Mammary epithelial cell (primary cell): ENCODE data around the gene YBX1.

Source experiments
- EZH2 ChIP-seq: IDR thresholded peaks from 2 replicates; pipeline ENCODE4 v1.6.1; 2012; ENCODE audit warnings: low read length, inconsistent platforms, borderline replicate concordance
- TF ChIP-seq, protein P1 (sequence below), 2 donors: IDR thresholded peaks in 1 of 2; conservative IDR thresholded peaks in 1 of 2; 2 replicates each; pipeline ENCODE4 v1.5.1; 2011 to 2012; ENCODE audit warnings: inconsistent platforms in 2 of 2, low read length in 2 of 2, mild to moderate bottlenecking in 2 of 2, control low read depth in 1 of 2, low read depth in 1 of 2; ENCODE audit not compliant: insufficient read depth in 1 of 2; ENCODE audit errors: extremely low read depth in 1 of 2

GRCh38 chr1:42742617-42743316 lies 60.5 kb downstream of the YBX1 start:
- TF ChIP-seq, protein P1, sequence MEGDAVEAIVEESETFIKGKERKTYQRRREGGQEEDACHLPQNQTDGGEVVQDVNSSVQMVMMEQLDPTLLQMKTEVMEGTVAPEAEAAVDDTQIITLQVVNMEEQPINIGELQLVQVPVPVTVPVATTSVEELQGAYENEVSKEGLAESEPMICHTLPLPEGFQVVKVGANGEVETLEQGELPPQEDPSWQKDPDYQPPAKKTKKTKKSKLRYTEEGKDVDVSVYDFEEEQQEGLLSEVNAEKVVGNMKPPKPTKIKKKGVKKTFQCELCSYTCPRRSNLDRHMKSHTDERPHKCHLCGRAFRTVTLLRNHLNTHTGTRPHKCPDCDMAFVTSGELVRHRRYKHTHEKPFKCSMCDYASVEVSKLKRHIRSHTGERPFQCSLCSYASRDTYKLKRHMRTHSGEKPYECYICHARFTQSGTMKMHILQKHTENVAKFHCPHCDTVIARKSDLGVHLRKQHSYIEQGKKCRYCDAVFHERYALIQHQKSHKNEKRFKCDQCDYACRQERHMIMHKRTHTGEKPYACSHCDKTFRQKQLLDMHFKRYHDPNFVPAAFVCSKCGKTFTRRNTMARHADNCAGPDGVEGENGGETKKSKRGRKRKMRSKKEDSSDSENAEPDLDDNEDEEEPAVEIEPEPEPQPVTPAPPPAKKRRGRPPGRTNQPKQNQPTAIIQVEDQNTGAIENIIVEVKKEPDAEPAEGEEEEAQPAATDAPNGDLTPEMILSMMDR (conservative IDR thresholded peaks at IDR 0.05 in 1 of 2, IDR thresholded peaks at IDR 0.05 in 1 of 2; ENCODE audit: extremely low read depth in 1 of 2, insufficient read depth in 1 of 2, low read depth in 1 of 2, low read length in 2 of 2): no peak
- no peak for TF ChIP-seq EZH2
